Endothelial cell of umbilical vein (primary cell): ENCODE results near the gene TOM1L2. TPM values are rescaled to one million over a fixed set of nuclear protein-coding genes. Genes with fewer than 3 reads are reported as not detected.

ENCODE experiments used
- BruUV-seq: library from RNA; stranded (reverse); fragments of 400-500 nt; replicated peaks from 2 replicates; lab custom pipeline; 2021; lab: Mats Ljungman, UMichigan
- CTCF ChIA-PET: fragments of 300-600, 350-600 bp; sonication (Branson Sonifier 250); formaldehyde crosslinking; loops from one replicate; lab custom pipeline; 2021; ENCODE audit warnings: antibody characterized with exemption, inconsistent platforms; lab: Charles Lee
- POLR2A ChIA-PET: fragments of 300-600, 350-600 bp; sonication (Branson Sonifier 250); formaldehyde crosslinking; loops from one replicate; lab custom pipeline; 2021; ENCODE audit warnings: antibody characterized with exemption, inconsistent platforms; lab: Charles Lee
- DNase-seq: peaks from one replicate; pipeline ENCODE4 v3.0.0-alpha.2; 2011; ENCODE audit warnings: low read depth, low spot score
- FAIRE-seq: peaks from 2 replicates; lab custom pipeline; 2011; peaks lifted over from hg19 to GRCh38; lab: Jason Lieb, UNC
- H2AFZ ChIP-seq: 2 replicates; pipeline ENCODE4 v1.6.0; 2012; ENCODE audit warnings: low read depth, low read length, control low read depth, inconsistent platforms
- H3K27ac ChIP-seq: 2 replicates; pipeline ENCODE4 v1.5.1; 2011; ENCODE audit warnings: low read depth, mild to moderate bottlenecking, control low read depth, low read length, moderate library complexity; ENCODE audit not compliant: insufficient read depth
- H3K27me3 ChIP-seq, 2 experiments: 2 replicates each; pipeline versions ENCODE4 v1.6.0 to v1.6.1; 2011; ENCODE audit warnings: low read length in 2 of 2, mixed read lengths in 1 of 2; ENCODE audit not compliant: control insufficient read depth in 2 of 2, insufficient read depth in 2 of 2
- H3K36me3 ChIP-seq, 2 experiments: 2 replicates in 1 of 2; 3 replicates in 1 of 2; pipeline ENCODE4 v1.5.1; 2011; ENCODE audit warnings: low read length in 2 of 2, mild to moderate bottlenecking in 1 of 2, moderate library complexity in 1 of 2; ENCODE audit not compliant: control insufficient read depth in 2 of 2, insufficient read depth in 2 of 2; ENCODE audit errors: extremely low read depth in 1 of 2
- H3K4me1 ChIP-seq: 3 replicates; pipeline ENCODE4 v1.5.1; 2011; ENCODE audit warnings: mild to moderate bottlenecking, low read length; ENCODE audit not compliant: control insufficient read depth, insufficient read depth; ENCODE audit errors: extremely low read depth
- H3K4me2 ChIP-seq: 2 replicates; pipeline ENCODE4 v1.6.1; 2011; ENCODE audit warnings: low read length, control low read depth, mixed read lengths; ENCODE audit not compliant: insufficient read depth
- H3K4me3 ChIP-seq, 3 experiments: fragments of 200-600 bp in 1 of 3; sonication (generic), shearing (Covaris generic) in 1 of 3; replicated peaks in 1 of 3; 2 replicates each; pipeline ENCODE4 v1.5.1; 2011 to 2016; ENCODE audit warnings: control low read depth in 3 of 3, low read length in 3 of 3, mild to moderate bottlenecking in 2 of 3, inconsistent platforms in 1 of 3, low read depth in 1 of 3, moderate library complexity in 1 of 3; ENCODE audit not compliant: insufficient read depth in 1 of 3
- H3K79me2 ChIP-seq: 2 replicates; pipeline ENCODE4 v1.6.0; 2012; ENCODE audit warnings: low read length, inconsistent platforms; ENCODE audit not compliant: control insufficient read depth, insufficient read depth
- H3K9ac ChIP-seq: replicated peaks from 2 replicates; pipeline ENCODE3; 2011; ENCODE audit warnings: low read length, control low read depth; ENCODE audit not compliant: insufficient read depth; ENCODE audit errors: extremely low read depth
- H3K9me1 ChIP-seq: replicated peaks from 3 replicates; pipeline ENCODE4 v1.6.0; 2011; ENCODE audit warnings: mild to moderate bottlenecking, low read length; ENCODE audit not compliant: control insufficient read depth, insufficient read depth; ENCODE audit errors: extremely low read depth
- H3K9me3 ChIP-seq: replicated peaks from 2 replicates; pipeline ENCODE4 v1.5.1; 2012; ENCODE audit warnings: low read length, inconsistent platforms; ENCODE audit not compliant: control insufficient read depth, insufficient read depth
- H4K20me1 ChIP-seq: replicated peaks from 2 replicates; pipeline ENCODE3; 2011; ENCODE audit warnings: mild to moderate bottlenecking, low read length; ENCODE audit not compliant: control insufficient read depth, insufficient read depth; ENCODE audit errors: extremely low read depth
- CTCF ChIP-seq, 2 donors: IDR thresholded peaks; 1 replicate in 1 of 2; 2 replicates in 1 of 2; pipeline ENCODE4 v1.5.1; 2011; ENCODE audit warnings: low read length in 2 of 2, mild to moderate bottlenecking in 2 of 2, moderate library complexity in 2 of 2, control low read depth in 1 of 2, inconsistent platforms in 1 of 2, low read depth in 1 of 2; ENCODE audit not compliant: insufficient read depth in 1 of 2; ENCODE audit errors: extremely low read depth in 1 of 2
- EZH2 ChIP-seq: IDR thresholded peaks from 2 replicates; pipeline ENCODE4 v1.6.1; 2012; ENCODE audit warnings: borderline replicate concordance, low read depth, mild to moderate bottlenecking, moderate library complexity, low read length, inconsistent platforms; ENCODE audit not compliant: severe bottlenecking
- FOS ChIP-seq: IDR thresholded peaks from 2 replicates; pipeline ENCODE4 v1.6.1; 2011; ENCODE audit warnings: mild to moderate bottlenecking, low read length, moderate library complexity, borderline replicate concordance; ENCODE audit not compliant: insufficient read depth
- GATA2 ChIP-seq: IDR thresholded peaks from 2 replicates; pipeline ENCODE4 v1.7.0; 2011; ENCODE audit warnings: low read depth, mild to moderate bottlenecking, moderate library complexity, mixed read lengths, low read length; ENCODE audit not compliant: insufficient read length, insufficient read depth
- JUN ChIP-seq: IDR thresholded peaks from 2 replicates; pipeline ENCODE4 v1.6.1; 2011; ENCODE audit warnings: borderline replicate concordance, low read depth; ENCODE audit not compliant: insufficient read length, insufficient read depth
- MAX ChIP-seq: IDR thresholded peaks from 2 replicates; pipeline ENCODE4 v1.6.1; 2011; ENCODE audit not compliant: insufficient read depth, insufficient read length
- MYC ChIP-seq: IDR thresholded peaks from one replicate; pipeline ENCODE4 v1.6.1; 2011; ENCODE audit warnings: mild to moderate bottlenecking, low read depth, low read length
- POLR2A ChIP-seq: IDR thresholded peaks from 2 replicates; pipeline ENCODE4 v1.6.1; 2012; ENCODE audit warnings: low read depth, mild to moderate bottlenecking, control low read depth, low read length
- POLR2AphosphoS5 ChIP-seq: IDR thresholded peaks from 2 replicates; pipeline ENCODE4 v1.6.1; 2012; ENCODE audit warnings: low read depth, mild to moderate bottlenecking, control low read depth, low read length, moderate library complexity; ENCODE audit not compliant: insufficient read depth
- dilution Hi-C: fragments of 300-500 bp; cut with MboI; formaldehyde crosslinking; loops from one replicate; pipeline ENCODE4 v1.15.0; 2019; ENCODE audit warnings: low sequenced_read_pairs; ENCODE audit not compliant: extremely low pct_ligation_motif_present
- intact Hi-C: fragments of 100-400 bp; cut with micrococcal nuclease; formaldehyde crosslinking; loops from one replicate; pipeline ENCODE4 v1.10.0; 2022
- polyA plus RNA-seq, 4 experiments: library from polyadenylated mRNA; depleted of rRNA in 3 of 4; stranded (reverse) in 3 of 4; unstranded in 1 of 4; fragments of >200 nt; gene quantifications; 2 replicates each; pipeline versions ENCODE4 v1.2.1 to v1.2.3, GENCODE V29; 2011 to 2012; ENCODE audit warnings: missing spikeins in 1 of 4
- total RNA-seq: library from RNA; stranded (reverse); gene quantifications from 2 replicates; pipeline ENCODE4 v1.2.3, GENCODE V29; 2021

The TOM1L2 gene
- total and polyA plus RNA-seq, 2 donors (not counting 3 experiments of a cell fraction or from before 2014, with no cell fraction given) = 31.7 to 37.6 TPM

GRCh38 chr17:17842111-17842876, 129.9 kb downstream of the TOM1L2 start:
- H3K79me2 ChIP-seq = no peaks in the 10 kb centered on the region
- H3K9me3 ChIP-seq = no peaks in the 10 kb centered on the region
- H3K9ac ChIP-seq = no peak overlapping the region
- BruUV-seq = no TSS peak
- H2AFZ ChIP-seq = no peak overlapping the region
- H3K9me1 ChIP-seq = no peaks in the 10 kb centered on the region
- dilution Hi-C loops = no loop called here
- H4K20me1 ChIP-seq = no peaks in the 10 kb centered on the region
- no peak overlapping the region for H3K27ac ChIP-seq
- no peaks in the 10 kb centered on the region for H3K27me3 ChIP-seq
- intact Hi-C loops = no loop called here
- H3K4me1 ChIP-seq = peaks cover 36% of the 10 kb centered on the region
- no peak for TF ChIP-seq CTCF (IDR thresholded peaks at IDR 0.05; ENCODE audit: extremely low read depth in 1 of 2, insufficient read depth in 1 of 2, low read depth in 1 of 2, low read length in 2 of 2)
- no peak for TF ChIP-seq MAX
- no peak for TF ChIP-seq POLR2A
- TF ChIP-seq MYC = no peak
- TF ChIP-seq FOS = no peak
- no peak for TF ChIP-seq GATA2
- TF ChIP-seq JUN = no peak
- TF ChIP-seq POLR2AphosphoS5 = no peak
- no peak for TF ChIP-seq EZH2
- no peak overlapping the region for H3K4me2 ChIP-seq
- CTCF ChIA-PET = interaction anchor here (1.0 to 3.1 kb wide), 5 partner anchors 8 to 30 kb away, joined by 3 to 15 read pairs (median 3); no protein-coding TSS in a partner anchor
- POLR2A ChIA-PET = no interaction called here
- FAIRE-seq (no peak), DNase-seq (no peak)
- H3K4me3 ChIP-seq = no peak overlapping the region
- H3K36me3 ChIP-seq = peaks cover 0 to 3% of the 10 kb centered on the region in 2 experiments
